ENCODE results near the gene BCL2L1. TPM values are rescaled to one million over a fixed set of nuclear protein-coding genes. Genes with fewer than 3 reads are reported as not detected.

BCL2L1 gene
- total RNA-seq, 6 experiments from 2014 or later = 111 to 122 (median 117) TPM

DNA sequence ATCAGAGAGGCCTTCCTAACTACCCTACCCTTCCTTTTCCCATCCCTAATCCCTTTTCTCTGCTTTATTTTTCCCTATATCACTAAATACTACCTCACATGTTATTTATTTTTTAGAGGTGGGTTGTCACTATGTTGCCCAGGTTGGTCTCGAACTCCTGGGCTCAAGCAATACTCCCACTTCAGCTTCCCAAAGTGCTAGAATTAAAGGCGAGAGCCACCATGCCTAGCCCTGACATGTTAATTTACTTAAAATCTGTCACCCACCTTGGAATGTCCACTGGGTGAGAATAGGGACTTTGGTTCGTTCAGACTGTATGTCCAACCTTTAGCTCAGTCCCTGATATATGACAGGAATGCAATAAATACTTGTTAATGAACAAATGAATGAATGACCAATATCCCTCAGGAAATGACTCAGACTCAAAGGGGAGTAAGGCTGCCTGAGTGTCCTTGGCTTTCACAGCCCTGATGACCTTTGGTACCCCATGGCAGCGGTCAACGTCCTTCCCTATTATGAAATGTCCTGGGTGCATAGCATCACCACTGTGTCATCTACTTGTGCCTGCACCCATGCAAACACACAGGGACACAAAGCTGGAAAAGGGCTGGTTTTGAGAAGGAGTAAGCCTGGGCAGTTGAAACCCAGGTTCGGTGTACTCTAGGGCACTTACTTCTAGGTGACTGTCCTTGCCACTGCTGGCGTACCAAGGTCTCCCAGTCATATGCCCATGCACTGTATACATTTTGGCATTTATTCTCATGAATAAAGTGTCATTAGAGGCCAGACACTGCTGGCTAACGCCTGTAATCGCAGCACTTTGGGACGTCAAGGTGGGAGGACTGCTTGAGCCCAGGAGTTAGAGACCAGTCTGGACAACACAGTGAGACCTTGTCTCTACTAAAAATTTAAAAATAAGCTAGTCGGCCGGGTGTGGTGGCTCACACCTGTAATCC is 26.5 kb downstream of the BCL2L1 start:
- Mint-ChIP-seq H3K4me1 (ENCODE audit: low read depth) (peaks cover 79% of the 10 kb centered on the region), H3K9me3 (no peaks in the 10 kb centered on the region), H3K27ac (peak overlapping the region; percentile 94), H3K36me3 (ENCODE audit: low read depth) (peaks cover 60% of the 10 kb centered on the region), H3K4me3 (peak overlapping the region; percentile 72), H3K27me3 (ENCODE audit: insufficient read depth) (peaks cover 6% of the 10 kb centered on the region)
- TF ChIP-seq, protein P1, sequence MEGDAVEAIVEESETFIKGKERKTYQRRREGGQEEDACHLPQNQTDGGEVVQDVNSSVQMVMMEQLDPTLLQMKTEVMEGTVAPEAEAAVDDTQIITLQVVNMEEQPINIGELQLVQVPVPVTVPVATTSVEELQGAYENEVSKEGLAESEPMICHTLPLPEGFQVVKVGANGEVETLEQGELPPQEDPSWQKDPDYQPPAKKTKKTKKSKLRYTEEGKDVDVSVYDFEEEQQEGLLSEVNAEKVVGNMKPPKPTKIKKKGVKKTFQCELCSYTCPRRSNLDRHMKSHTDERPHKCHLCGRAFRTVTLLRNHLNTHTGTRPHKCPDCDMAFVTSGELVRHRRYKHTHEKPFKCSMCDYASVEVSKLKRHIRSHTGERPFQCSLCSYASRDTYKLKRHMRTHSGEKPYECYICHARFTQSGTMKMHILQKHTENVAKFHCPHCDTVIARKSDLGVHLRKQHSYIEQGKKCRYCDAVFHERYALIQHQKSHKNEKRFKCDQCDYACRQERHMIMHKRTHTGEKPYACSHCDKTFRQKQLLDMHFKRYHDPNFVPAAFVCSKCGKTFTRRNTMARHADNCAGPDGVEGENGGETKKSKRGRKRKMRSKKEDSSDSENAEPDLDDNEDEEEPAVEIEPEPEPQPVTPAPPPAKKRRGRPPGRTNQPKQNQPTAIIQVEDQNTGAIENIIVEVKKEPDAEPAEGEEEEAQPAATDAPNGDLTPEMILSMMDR (IDR thresholded peaks at IDR 0.05) = no peak
- peak; percentile 83 for DNase-seq

DNA sequence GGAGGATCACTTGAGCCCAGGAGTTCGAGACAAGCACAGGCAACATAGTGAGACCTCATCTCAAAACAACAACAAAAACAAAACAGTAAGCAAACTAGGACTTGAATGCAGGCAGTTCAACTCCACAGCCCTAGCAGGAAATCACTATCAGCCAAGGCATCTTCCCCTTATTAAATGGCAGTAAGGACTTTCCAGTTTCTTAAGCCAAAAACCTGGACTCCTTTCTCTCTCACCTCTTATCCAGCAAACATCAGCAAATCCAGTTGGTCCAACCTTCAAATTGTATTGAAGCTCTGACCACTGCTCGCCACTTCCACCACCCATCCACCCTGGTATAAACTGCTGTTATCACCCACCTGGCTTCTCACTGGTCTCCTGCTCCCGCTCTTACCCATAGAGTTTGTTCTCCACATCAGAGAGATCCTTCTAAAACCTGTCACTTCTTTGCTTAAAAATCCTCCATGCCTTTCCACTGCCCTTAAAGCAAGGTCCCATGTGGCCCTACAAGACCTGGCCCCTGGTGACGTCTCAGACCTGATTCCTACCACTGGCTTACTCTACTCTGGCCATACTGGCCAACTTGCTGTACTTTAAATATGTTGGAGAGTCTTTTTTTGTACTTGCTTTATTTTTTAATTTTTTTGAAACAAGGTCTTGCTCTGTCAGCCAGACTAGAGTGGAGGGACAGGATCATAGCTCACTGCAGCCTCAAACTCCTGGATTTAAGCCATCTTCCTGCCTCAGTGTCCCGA is 27.6 kb downstream of the BCL2L1 start:
- H3K27ac Mint-ChIP-seq = peak overlapping the region; percentile 94
- peaks cover 77% of the 10 kb centered on the region for H3K4me1 Mint-ChIP-seq (ENCODE audit: low read depth)
- no peak for DNase-seq
- TF ChIP-seq, protein P1 (IDR thresholded peaks at IDR 0.05) = no peak
- H3K4me3 Mint-ChIP-seq = peak overlapping the region; percentile 0; the same call in 1 of the 2 replicates
- H3K9me3 Mint-ChIP-seq = no peaks in the 10 kb centered on the region
- peaks cover 58% of the 10 kb centered on the region for H3K36me3 Mint-ChIP-seq (ENCODE audit: low read depth)
- peaks cover 6% of the 10 kb centered on the region for H3K27me3 Mint-ChIP-seq (ENCODE audit: insufficient read depth)

DNA sequence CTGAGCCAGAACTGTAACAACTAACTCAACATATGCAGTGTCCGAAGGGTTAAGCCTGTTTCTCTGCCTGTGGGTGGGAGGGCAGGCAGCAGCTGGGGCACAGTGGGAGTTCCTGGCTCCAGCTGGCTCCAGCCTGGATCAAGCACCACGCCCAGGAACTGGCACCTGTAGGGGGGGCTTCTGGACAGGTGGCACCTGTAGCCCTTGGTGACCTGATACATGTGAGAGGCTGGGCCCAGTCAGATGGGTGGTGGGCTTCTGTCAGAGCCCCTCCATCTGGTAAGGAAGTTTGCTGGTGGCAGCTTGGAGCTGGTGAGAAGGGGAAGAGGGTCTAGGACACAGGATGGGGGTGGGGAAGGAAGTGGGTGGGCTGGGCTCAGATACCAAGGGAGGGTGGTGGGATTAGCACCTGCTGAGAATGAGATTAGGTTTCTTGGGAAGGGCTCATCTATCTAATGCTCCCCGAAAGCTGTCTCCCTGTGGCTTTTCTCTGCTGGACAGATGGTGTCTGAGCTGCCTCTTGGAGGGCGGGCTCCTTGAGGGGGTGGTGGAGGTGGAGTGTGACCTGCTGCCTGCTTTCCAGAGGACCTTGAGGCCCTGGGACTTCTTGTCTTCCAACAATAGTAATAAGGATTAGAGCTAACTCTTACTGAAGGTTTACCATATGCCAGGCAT is 28.5 kb downstream of the BCL2L1 start:
- H3K36me3 Mint-ChIP-seq (ENCODE audit: low read depth) = peaks cover 49% of the 10 kb centered on the region

DNA sequence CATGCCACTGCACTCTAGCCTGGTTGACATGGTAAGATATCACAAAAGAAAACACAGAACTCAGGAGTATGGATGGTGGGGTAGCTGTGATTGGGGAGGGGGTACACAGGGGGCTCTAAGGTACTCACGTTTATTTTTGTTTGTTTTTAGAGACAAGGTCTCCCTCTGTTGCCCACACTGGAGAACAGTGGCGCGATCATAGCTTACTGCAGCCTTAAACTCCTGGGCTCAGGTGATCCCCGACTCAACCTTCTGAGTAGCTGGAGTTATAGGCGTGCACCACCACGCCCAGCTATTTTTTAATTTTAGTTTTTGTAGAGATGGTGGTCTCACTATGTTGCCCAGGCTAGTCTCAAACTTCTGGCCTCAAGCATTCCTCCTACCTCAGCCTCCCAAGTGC is 29.3 kb downstream of the BCL2L1 start:
- no peak for DNase-seq
- Mint-ChIP-seq H3K27ac (no peak overlapping the region), H3K27me3 (ENCODE audit: insufficient read depth) (peaks cover 2% of the 10 kb centered on the region), H3K4me3 (no peak overlapping the region), H3K36me3 (ENCODE audit: low read depth) (peaks cover 52% of the 10 kb centered on the region), H3K9me3 (no peaks in the 10 kb centered on the region), H3K4me1 (ENCODE audit: low read depth) (peaks cover 60% of the 10 kb centered on the region)
- TF ChIP-seq, protein P1 (IDR thresholded peaks at IDR 0.05) = no peak

More for the DNA sequence above, 28.5 kb downstream of the BCL2L1 start:
- Mint-ChIP-seq H3K9me3 (no peaks in the 10 kb centered on the region), H3K4me1 (ENCODE audit: low read depth) (peaks cover 68% of the 10 kb centered on the region), H3K27me3 (ENCODE audit: insufficient read depth) (peaks cover 6% of the 10 kb centered on the region), H3K27ac (peak overlapping the region; percentile 94), H3K4me3 (no peak overlapping the region)
- TF ChIP-seq, protein P1 (IDR thresholded peaks at IDR 0.05) = no peak
- DNase-seq = no peak

DNA sequence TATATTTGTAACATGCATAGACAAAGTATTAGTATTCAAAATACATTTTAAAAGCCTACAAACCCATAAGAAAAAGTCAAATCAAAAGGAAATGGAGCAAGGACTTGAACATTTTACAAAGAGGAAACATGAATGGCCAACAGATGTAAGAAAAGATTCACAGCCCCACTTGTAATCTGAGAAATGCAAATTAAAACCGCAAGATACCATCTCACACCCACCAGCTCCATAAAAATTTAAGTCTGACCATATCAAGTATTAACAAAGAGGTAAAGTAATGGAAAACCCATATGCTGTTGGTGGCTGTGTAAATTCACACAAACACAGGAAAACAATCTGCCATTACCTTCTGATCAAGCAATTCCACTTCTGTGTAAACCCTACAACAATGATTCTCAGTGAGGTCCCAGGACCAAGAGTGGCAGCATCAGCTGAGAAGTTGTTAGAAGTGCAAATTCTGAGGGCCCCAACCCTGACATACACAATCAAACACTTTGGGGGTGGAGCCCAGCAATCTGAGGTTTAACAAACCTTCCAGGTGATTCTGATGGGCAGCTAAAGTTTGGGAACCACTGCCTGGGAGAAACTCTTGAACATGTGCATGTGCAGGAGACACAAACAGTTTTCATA is 30.9 kb downstream of the BCL2L1 start:
- DNase-seq = peak; percentile 39
- H3K4me1 Mint-ChIP-seq (ENCODE audit: low read depth) = peaks cover 50% of the 10 kb centered on the region
- no peak overlapping the region; the same call in none of the 2 replicates for H3K4me3 Mint-ChIP-seq
- H3K27ac Mint-ChIP-seq = peak overlapping the region; percentile 74
- peaks cover 2% of the 10 kb centered on the region; the same call in 1 of the 2 replicates for H3K27me3 Mint-ChIP-seq (ENCODE audit: insufficient read depth)
- H3K9me3 Mint-ChIP-seq = no peaks in the 10 kb centered on the region
- peaks cover 52% of the 10 kb centered on the region for H3K36me3 Mint-ChIP-seq (ENCODE audit: low read depth)
- TF ChIP-seq, protein P1 (IDR thresholded peaks at IDR 0.05) = no peak

Measured in HFFc6 (cell line).